ENCODE data around the gene ZNF236.

- TF ChIP-seq POLR2A (IDR thresholded peaks at IDR 0.05), result no peak
- no peak for TF ChIP-seq CTCF (IDR thresholded peaks at IDR 0.05)
- TF ChIP-seq EP300 (IDR thresholded peaks at IDR 0.05), result no peak
These were observed 104.9 kb downstream of the ZNF236 start for GRCh38 chr18:76927223-76927725.

Data from tibial nerve (tissue), 4 donors.